GM23338 (cell line): ENCODE results near the gene HERPUD2. TPM values are rescaled to one million over a fixed set of nuclear protein-coding genes. Genes with fewer than 3 reads are reported as not detected.

Experiments used
- ATAC-seq: fragments of 200-7000 bp; cut with Tn5 transposase; 3 replicates; pipeline ENCODE4 v1.9.1; 2020
- DNase-seq: peaks from one replicate; pipeline ENCODE4 v3.0.0-alpha.2; 2015; ENCODE audit warnings: low spot score
- H2AFZ ChIP-seq: fragments of 200-600 bp; sonication (generic); 2 replicates; pipeline ENCODE4 v1.8.0; 2016; ENCODE audit warnings: antibody characterized with exemption, mild to moderate bottlenecking, moderate library complexity
- H3F3A ChIP-seq: fragments of 200-600 bp; sonication (generic); replicated peaks from 2 replicates; pipeline ENCODE4 v1.8.0; 2017; ENCODE audit warnings: antibody characterized with exemption, mixed run types, low read depth
- H3K27ac ChIP-seq: fragments of 200-600 bp; sonication (generic); 2 replicates; pipeline ENCODE4 v1.6.1; 2016; ENCODE audit warnings: low read depth
- H3K27me3 ChIP-seq: fragments of 200-600 bp; sonication (generic); 2 replicates; pipeline ENCODE4 v1.8.0; 2016; ENCODE audit warnings: mild to moderate bottlenecking, mixed run types, moderate library complexity; ENCODE audit not compliant: insufficient read depth
- H3K36me3 ChIP-seq: fragments of 200-600 bp; sonication (generic); 2 replicates; pipeline ENCODE4 v1.8.0; 2016; ENCODE audit warnings: mild to moderate bottlenecking; ENCODE audit not compliant: insufficient read depth
- H3K4me1 ChIP-seq: fragments of 200-600 bp; sonication (generic); 2 replicates; pipeline ENCODE4 v1.8.0; 2016; ENCODE audit warnings: mild to moderate bottlenecking, moderate library complexity; ENCODE audit not compliant: insufficient read depth
- H3K4me2 ChIP-seq: fragments of 200-600 bp; sonication (generic); 2 replicates; pipeline ENCODE4 v1.7.1; 2017; ENCODE audit warnings: mixed run types
- H3K4me3 ChIP-seq: fragments of 200-600 bp; sonication (generic); 2 replicates; pipeline ENCODE4 v1.6.1; 2016; ENCODE audit warnings: mixed run types
- H3K79me2 ChIP-seq: fragments of 200-600 bp; sonication (generic); replicated peaks from 2 replicates; pipeline ENCODE4 v1.8.0; 2017; ENCODE audit warnings: mild to moderate bottlenecking; ENCODE audit not compliant: insufficient read depth
- H3K9me2 ChIP-seq: fragments of 200-600 bp; sonication (generic); 2 replicates; pipeline ENCODE4 v1.8.0; 2017; ENCODE audit not compliant: insufficient read depth
- H4K20me1 ChIP-seq: fragments of 200-600 bp; sonication (generic); replicated peaks from 2 replicates; pipeline ENCODE4 v1.8.0; 2017; ENCODE audit warnings: mild to moderate bottlenecking; ENCODE audit not compliant: insufficient read depth
- H3K27ac Mint-ChIP-seq: 2 replicates; pipeline ENCODE4 v1.8.0; 2020; ENCODE audit warnings: inconsistent platforms, mild to moderate bottlenecking, moderate library complexity, mixed read lengths
- H3K27me3 Mint-ChIP-seq: 3 replicates; pipeline ENCODE4 v1.8.0; 2022; ENCODE audit warnings: low read depth, mild to moderate bottlenecking, moderate library complexity, mixed read lengths, inconsistent platforms; ENCODE audit not compliant: insufficient read depth, poor library complexity
- H3K36me3 Mint-ChIP-seq: 3 replicates; pipeline ENCODE4 v1.8.0; 2021; ENCODE audit warnings: low read depth, mild to moderate bottlenecking, inconsistent platforms, moderate library complexity, mixed read lengths
- H3K4me1 Mint-ChIP-seq: 3 replicates; pipeline ENCODE4 v1.8.0; 2020; ENCODE audit warnings: mild to moderate bottlenecking, inconsistent platforms, mixed read lengths
- H3K4me3 Mint-ChIP-seq: 3 replicates; pipeline ENCODE4 v1.8.0; 2021; ENCODE audit warnings: moderate library complexity, mild to moderate bottlenecking, inconsistent platforms, mixed read lengths
- H3K9me3 Mint-ChIP-seq: 3 replicates; pipeline ENCODE4 v1.8.0; 2020; ENCODE audit warnings: moderate library complexity, mild to moderate bottlenecking, inconsistent platforms, mixed read lengths
- CREB1 ChIP-seq: fragments of 250-450 bp; sonication (Bioruptor Pico); IDR thresholded peaks from 2 replicates; pipeline ENCODE4 v1.5.0; 2020; ENCODE audit warnings: low read depth, mild to moderate bottlenecking, moderate library complexity
- EZH2phosphoT487 ChIP-seq: fragments of 200-600 bp; sonication (generic); IDR thresholded peaks from one replicate; pipeline ENCODE4 v1.8.1; 2018; ENCODE audit warnings: antibody characterized with exemption; ENCODE audit not compliant: unreplicated experiment
- JUNB ChIP-seq: IDR thresholded peaks from one replicate; pipeline ENCODE4 v1.6.1; 2016; ENCODE audit warnings: antibody characterized with exemption; ENCODE audit not compliant: unreplicated experiment
- NANOG ChIP-seq: IDR thresholded peaks from 2 replicates; pipeline ENCODE4 v1.6.1; 2016; ENCODE audit warnings: antibody characterized with exemption, borderline replicate concordance
- POLR2AphosphoS5 ChIP-seq: IDR thresholded peaks from 2 replicates; pipeline ENCODE4 v1.6.1; 2016; ENCODE audit warnings: antibody characterized with exemption, low read depth
- ZNF114 ChIP-seq: fragments of 250-450 bp; sonication (Bioruptor Pico); IDR thresholded peaks from 2 replicates; pipeline ENCODE4 v1.5.0; 2020; ENCODE audit warnings: mild to moderate bottlenecking, moderate library complexity
- ZNF331 ChIP-seq: fragments of 250-450 bp; sonication (Bioruptor Pico); IDR thresholded peaks from 2 replicates; pipeline ENCODE4 v1.5.0; 2020; ENCODE audit warnings: low read depth, mild to moderate bottlenecking, moderate library complexity
- long read RNA-seq: library from polyadenylated mRNA; unstranded; transcript quantifications from one replicate; pipeline ENCODE4 v2.0.0, GENCODE V29; 2020; ENCODE audit not compliant: unreplicated experiment
- polyA plus RNA-seq: library from polyadenylated mRNA; unstranded; fragments of >200 nt; fragmentation: Nextera tagmentation; extraction: Ambion mirVana; gene quantifications from 2 replicates; pipeline ENCODE4 v1.2.1, GENCODE V29; 2016
- total RNA-seq: library from RNA; depleted of rRNA; stranded (reverse); fragments of >200 nt; shearing (Covaris generic); gene quantifications from 2 replicates; pipeline ENCODE4 v1.2.3, GENCODE V29; 2014; rRNA removed
- TF ChIP-seq, protein P1 (sequence below): IDR thresholded peaks from one replicate; pipeline ENCODE4 v1.6.1; 2018; ENCODE audit warnings: antibody characterized with exemption; ENCODE audit not compliant: unreplicated experiment
- TF ChIP-seq, protein P2 (sequence below): fragments of 250-450 bp; sonication (Bioruptor Pico); IDR thresholded peaks from 2 replicates; pipeline ENCODE4 v1.5.0; 2020; ENCODE audit warnings: mild to moderate bottlenecking, moderate library complexity
- TF ChIP-seq, protein P3 (sequence below), 2 experiments: fragments of 200-600 bp in 1 of 2; sonication (generic) in 1 of 2; conservative IDR thresholded peaks; 2 replicates each; pipeline versions ENCODE4 v1.5.1 to v1.6.1; 2016 to 2017; ENCODE audit warnings: antibody characterized with exemption in 2 of 2, low read depth in 2 of 2, mild to moderate bottlenecking in 2 of 2, moderate library complexity in 1 of 2
- TF ChIP-seq, protein P4 (sequence below): IDR thresholded peaks from 2 replicates; pipeline ENCODE4 v1.6.1; 2016; ENCODE audit warnings: antibody characterized with exemption

HERPUD2 gene, protein sequence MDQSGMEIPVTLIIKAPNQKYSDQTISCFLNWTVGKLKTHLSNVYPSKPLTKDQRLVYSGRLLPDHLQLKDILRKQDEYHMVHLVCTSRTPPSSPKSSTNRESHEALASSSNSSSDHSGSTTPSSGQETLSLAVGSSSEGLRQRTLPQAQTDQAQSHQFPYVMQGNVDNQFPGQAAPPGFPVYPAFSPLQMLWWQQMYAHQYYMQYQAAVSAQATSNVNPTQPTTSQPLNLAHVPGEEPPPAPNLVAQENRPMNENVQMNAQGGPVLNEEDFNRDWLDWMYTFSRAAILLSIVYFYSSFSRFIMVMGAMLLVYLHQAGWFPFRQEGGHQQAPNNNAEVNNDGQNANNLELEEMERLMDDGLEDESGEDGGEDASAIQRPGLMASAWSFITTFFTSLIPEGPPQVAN
- total RNA-seq: 7.7 and 12.0 TPM in 2 replicates
- 6.7 and 8.0 TPM in 2 replicates for polyA plus RNA-seq
- long read RNA-seq, partial matches to known transcripts: 4 of 11 reads
- long read RNA-seq, other reads (novel, unspliced or antisense): 5 of 11 reads

DNA sequence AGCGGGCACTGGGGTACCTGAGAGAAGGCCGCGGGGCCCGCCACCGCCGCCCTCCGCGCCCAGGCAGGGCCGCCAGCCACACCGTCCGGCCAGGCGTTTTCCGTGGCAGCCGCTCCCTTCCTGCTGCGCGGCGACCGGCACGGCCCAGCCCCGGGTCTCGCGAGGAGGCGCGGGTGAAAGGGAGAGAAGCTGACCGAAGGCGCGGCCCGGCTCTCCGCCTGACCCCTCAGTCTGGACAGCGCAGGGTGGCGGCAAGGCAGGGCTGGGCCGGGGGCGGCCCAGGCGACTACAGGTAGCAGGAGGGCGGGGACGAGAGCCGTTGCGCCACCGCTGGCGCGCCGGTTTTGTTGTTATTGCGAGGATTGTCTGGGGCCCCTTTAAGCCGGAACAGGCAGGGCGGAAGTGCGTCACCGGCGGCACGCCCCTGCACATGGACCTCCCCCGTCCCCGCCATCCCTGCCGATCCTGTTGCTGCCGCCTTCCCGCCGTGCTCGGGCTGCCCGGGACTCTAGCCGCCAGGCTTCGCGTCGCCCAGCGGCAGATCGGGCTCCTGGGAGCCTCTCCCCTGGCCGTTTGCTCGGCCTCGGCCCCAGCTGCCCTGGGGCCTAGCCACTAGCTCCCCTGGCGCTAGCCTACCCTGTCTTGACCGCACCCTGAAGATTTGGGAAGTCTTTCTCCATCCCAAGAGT is at the start of gene HERPUD2:
HERPUD2 (minus strand) TSS at position 352 of the 689 bp plus-strand sequence. CDS start 805 bp downstream, outside the sequence.
- Histone ChIP-seq H3F3A (no peaks in the 10 kb centered on the region), H3K9me2 (no peaks in the 10 kb centered on the region), H3K27me3 (peaks cover 29% of the 10 kb centered on the region), H3K79me2 (peaks cover 33% of the 10 kb centered on the region), H2AFZ (peak within 1 kb of the TSS; percentile 95), H3K4me3 (peak within 1 kb of the TSS; percentile 97), H4K20me1 (peaks cover 18% of the 10 kb centered on the region), H3K4me1 (peaks cover 17% of the 10 kb centered on the region), H3K4me2 (peak within 1 kb of the TSS; percentile 97), H3K36me3 (no peaks in the 10 kb centered on the region), H3K27ac (peak within 1 kb of the TSS; percentile 92; the same call in 1 of the 2 replicates)
- H3K27me3 Mint-ChIP-seq: peaks cover 11% of the 10 kb centered on the region
- H3K4me1 Mint-ChIP-seq: peaks cover 31% of the 10 kb centered on the region
- H3K36me3 Mint-ChIP-seq: peaks cover 27% of the 10 kb centered on the region
- DNase-seq (peak; percentile 96), ATAC-seq (peak; percentile 91)
- peaks cover 20% of the 10 kb centered on the region; the same call in 2 of the 3 replicates for H3K9me3 Mint-ChIP-seq
- peak within 1 kb of the TSS; percentile 94 for H3K4me3 Mint-ChIP-seq
- H3K27ac Mint-ChIP-seq: peak within 1 kb of the TSS; percentile 88
- TF ChIP-seq, protein P1, sequence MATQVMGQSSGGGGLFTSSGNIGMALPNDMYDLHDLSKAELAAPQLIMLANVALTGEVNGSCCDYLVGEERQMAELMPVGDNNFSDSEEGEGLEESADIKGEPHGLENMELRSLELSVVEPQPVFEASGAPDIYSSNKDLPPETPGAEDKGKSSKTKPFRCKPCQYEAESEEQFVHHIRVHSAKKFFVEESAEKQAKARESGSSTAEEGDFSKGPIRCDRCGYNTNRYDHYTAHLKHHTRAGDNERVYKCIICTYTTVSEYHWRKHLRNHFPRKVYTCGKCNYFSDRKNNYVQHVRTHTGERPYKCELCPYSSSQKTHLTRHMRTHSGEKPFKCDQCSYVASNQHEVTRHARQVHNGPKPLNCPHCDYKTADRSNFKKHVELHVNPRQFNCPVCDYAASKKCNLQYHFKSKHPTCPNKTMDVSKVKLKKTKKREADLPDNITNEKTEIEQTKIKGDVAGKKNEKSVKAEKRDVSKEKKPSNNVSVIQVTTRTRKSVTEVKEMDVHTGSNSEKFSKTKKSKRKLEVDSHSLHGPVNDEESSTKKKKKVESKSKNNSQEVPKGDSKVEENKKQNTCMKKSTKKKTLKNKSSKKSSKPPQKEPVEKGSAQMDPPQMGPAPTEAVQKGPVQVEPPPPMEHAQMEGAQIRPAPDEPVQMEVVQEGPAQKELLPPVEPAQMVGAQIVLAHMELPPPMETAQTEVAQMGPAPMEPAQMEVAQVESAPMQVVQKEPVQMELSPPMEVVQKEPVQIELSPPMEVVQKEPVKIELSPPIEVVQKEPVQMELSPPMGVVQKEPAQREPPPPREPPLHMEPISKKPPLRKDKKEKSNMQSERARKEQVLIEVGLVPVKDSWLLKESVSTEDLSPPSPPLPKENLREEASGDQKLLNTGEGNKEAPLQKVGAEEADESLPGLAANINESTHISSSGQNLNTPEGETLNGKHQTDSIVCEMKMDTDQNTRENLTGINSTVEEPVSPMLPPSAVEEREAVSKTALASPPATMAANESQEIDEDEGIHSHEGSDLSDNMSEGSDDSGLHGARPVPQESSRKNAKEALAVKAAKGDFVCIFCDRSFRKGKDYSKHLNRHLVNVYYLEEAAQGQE: peak; percentile 15
- TF ChIP-seq, protein P2, sequence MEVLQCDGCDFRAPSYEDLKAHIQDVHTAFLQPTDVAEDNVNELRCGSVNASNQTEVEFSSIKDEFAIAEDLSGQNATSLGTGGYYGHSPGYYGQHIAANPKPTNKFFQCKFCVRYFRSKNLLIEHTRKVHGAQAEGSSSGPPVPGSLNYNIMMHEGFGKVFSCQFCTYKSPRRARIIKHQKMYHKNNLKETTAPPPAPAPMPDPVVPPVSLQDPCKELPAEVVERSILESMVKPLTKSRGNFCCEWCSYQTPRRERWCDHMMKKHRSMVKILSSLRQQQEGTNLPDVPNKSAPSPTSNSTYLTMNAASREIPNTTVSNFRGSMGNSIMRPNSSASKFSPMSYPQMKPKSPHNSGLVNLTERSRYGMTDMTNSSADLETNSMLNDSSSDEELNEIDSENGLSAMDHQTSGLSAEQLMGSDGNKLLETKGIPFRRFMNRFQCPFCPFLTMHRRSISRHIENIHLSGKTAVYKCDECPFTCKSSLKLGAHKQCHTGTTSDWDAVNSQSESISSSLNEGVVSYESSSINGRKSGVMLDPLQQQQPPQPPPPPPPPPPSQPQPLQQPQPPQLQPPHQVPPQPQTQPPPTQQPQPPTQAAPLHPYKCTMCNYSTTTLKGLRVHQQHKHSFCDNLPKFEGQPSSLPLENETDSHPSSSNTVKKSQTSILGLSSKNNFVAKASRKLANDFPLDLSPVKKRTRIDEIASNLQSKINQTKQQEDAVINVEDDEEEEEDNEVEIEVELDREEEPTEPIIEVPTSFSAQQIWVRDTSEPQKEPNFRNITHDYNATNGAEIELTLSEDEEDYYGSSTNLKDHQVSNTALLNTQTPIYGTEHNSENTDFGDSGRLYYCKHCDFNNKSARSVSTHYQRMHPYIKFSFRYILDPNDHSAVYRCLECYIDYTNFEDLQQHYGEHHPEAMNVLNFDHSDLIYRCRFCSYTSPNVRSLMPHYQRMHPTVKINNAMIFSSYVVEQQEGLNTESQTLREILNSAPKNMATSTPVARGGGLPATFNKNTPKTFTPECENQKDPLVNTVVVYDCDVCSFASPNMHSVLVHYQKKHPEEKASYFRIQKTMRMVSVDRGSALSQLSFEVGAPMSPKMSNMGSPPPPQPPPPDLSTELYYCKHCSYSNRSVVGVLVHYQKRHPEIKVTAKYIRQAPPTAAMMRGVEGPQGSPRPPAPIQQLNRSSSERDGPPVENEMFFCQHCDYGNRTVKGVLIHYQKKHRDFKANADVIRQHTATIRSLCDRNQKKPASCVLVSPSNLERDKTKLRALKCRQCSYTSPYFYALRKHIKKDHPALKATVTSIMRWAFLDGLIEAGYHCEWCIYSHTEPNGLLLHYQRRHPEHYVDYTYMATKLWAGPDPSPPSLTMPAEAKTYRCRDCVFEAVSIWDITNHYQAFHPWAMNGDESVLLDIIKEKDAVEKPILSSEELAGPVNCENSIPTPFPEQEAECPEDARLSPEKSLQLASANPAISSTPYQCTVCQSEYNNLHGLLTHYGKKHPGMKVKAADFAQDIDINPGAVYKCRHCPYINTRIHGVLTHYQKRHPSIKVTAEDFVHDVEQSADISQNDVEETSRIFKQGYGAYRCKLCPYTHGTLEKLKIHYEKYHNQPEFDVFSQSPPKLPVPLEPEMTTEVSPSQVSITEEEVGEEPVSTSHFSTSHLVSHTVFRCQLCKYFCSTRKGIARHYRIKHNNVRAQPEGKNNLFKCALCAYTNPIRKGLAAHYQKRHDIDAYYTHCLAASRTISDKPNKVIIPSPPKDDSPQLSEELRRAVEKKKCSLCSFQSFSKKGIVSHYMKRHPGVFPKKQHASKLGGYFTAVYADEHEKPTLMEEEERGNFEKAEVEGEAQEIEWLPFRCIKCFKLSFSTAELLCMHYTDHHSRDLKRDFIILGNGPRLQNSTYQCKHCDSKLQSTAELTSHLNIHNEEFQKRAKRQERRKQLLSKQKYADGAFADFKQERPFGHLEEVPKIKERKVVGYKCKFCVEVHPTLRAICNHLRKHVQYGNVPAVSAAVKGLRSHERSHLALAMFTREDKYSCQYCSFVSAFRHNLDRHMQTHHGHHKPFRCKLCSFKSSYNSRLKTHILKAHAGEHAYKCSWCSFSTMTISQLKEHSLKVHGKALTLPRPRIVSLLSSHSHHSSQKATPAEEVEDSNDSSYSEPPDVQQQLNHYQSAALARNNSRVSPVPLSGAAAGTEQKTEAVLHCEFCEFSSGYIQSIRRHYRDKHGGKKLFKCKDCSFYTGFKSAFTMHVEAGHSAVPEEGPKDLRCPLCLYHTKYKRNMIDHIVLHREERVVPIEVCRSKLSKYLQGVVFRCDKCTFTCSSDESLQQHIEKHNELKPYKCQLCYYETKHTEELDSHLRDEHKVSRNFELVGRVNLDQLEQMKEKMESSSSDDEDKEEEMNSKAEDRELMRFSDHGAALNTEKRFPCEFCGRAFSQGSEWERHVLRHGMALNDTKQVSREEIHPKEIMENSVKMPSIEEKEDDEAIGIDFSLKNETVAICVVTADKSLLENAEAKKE (CRISPR knock-in tag): no peak
- no peak for TF ChIP-seq ZNF114 (CRISPR knock-in tag)
- no peak for TF ChIP-seq EZH2phosphoT487
- peak; percentile 91 for TF ChIP-seq CREB1 (CRISPR knock-in tag)
- TF ChIP-seq, protein P3, sequence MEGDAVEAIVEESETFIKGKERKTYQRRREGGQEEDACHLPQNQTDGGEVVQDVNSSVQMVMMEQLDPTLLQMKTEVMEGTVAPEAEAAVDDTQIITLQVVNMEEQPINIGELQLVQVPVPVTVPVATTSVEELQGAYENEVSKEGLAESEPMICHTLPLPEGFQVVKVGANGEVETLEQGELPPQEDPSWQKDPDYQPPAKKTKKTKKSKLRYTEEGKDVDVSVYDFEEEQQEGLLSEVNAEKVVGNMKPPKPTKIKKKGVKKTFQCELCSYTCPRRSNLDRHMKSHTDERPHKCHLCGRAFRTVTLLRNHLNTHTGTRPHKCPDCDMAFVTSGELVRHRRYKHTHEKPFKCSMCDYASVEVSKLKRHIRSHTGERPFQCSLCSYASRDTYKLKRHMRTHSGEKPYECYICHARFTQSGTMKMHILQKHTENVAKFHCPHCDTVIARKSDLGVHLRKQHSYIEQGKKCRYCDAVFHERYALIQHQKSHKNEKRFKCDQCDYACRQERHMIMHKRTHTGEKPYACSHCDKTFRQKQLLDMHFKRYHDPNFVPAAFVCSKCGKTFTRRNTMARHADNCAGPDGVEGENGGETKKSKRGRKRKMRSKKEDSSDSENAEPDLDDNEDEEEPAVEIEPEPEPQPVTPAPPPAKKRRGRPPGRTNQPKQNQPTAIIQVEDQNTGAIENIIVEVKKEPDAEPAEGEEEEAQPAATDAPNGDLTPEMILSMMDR (conservative IDR thresholded peaks at IDR 0.05; ENCODE audit: low read depth in 2 of 2): no peak
- TF ChIP-seq POLR2AphosphoS5: peak; percentile 94
- TF ChIP-seq, protein P4, sequence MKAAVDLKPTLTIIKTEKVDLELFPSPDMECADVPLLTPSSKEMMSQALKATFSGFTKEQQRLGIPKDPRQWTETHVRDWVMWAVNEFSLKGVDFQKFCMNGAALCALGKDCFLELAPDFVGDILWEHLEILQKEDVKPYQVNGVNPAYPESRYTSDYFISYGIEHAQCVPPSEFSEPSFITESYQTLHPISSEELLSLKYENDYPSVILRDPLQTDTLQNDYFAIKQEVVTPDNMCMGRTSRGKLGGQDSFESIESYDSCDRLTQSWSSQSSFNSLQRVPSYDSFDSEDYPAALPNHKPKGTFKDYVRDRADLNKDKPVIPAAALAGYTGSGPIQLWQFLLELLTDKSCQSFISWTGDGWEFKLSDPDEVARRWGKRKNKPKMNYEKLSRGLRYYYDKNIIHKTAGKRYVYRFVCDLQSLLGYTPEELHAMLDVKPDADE: peak; percentile 51; the same call in 1 of the 2 replicates
- TF ChIP-seq NANOG: no peak
- no peak for TF ChIP-seq JUNB
- no peak for TF ChIP-seq ZNF331 (CRISPR knock-in tag)
